ENCODE measurements around the gene FUT7.

Gene FUT7

GRCh38 chr9:137070201-137070905 is 38.5 kb upstream of the FUT7 start, which contains the start of gene SAPCD2 (continued):
- TF ChIP-seq KLF17 (tag by site-specific recombination; IDR thresholded peaks at IDR 0.05) (no peak), ZNF311 (tag by site-specific recombination; IDR thresholded peaks at IDR 0.05; ENCODE audit: borderline replicate concordance) (no peak), ZNF174 (tag by site-specific recombination; IDR thresholded peaks at IDR 0.05) (no peak), ZSCAN4 (tag by site-specific recombination; IDR thresholded peaks at IDR 0.05) (no peak), ZSCAN30 (tag by site-specific recombination; IDR thresholded peaks at IDR 0.05) (no peak; the same call in 1 of the 2 replicates), ZNF707 (tag by site-specific recombination; IDR thresholded peaks at IDR 0.05) (no peak), ZNF785 (tag by site-specific recombination; IDR thresholded peaks at IDR 0.05) (no peak), SP7 (tag by site-specific recombination; IDR thresholded peaks at IDR 0.05) (peak; percentile 25; the same call in 1 of the 2 replicates), SCRT1 (tag by site-specific recombination; IDR thresholded peaks at IDR 0.05; ENCODE audit: borderline replicate concordance) (no peak), ZXDB (tag by site-specific recombination; IDR thresholded peaks at IDR 0.05) (peak; percentile 76), ZBTB48 (tag by site-specific recombination; IDR thresholded peaks at IDR 0.05) (no peak; the same call in 1 of the 2 replicates), ZNF433 (tag by site-specific recombination; IDR thresholded peaks at IDR 0.05; ENCODE audit: low read depth) (no peak), ZNF341 (tag by site-specific recombination; IDR thresholded peaks at IDR 0.05; ENCODE audit: low read depth) (peak; percentile 23; the same call in 1 of the 2 replicates), ZNF10 (tag by site-specific recombination; IDR thresholded peaks at IDR 0.05) (no peak), ZNF24 (tag by site-specific recombination; IDR thresholded peaks at IDR 0.05) (peak; percentile 64; the same call in 1 of the 2 replicates), ZSCAN16 (tag by site-specific recombination; IDR thresholded peaks at IDR 0.05) (no peak), ZNF138 (tag by site-specific recombination; IDR thresholded peaks at IDR 0.05; ENCODE audit: borderline replicate concordance) (no peak), ZNF302 (tag by site-specific recombination; IDR thresholded peaks at IDR 0.05; ENCODE audit: low read depth) (no peak), OSR2 (tag by site-specific recombination; IDR thresholded peaks at IDR 0.05) (no peak), BCL11B (tag by site-specific recombination; IDR thresholded peaks at IDR 0.05; ENCODE audit: low read depth) (0 out of 2 replicates have a peak, but pooled peaks have one; percentile 43), SP2 (tag by site-specific recombination; IDR thresholded peaks at IDR 0.05) (peak; percentile 97), GLIS2 (tag by site-specific recombination; IDR thresholded peaks at IDR 0.05) (peak; percentile 98), KLF10 (tag by site-specific recombination; IDR thresholded peaks at IDR 0.05) (peak; percentile 50; the same call in 1 of the 2 replicates), ZNF843 (tag by site-specific recombination; IDR thresholded peaks at IDR 0.05) (0 out of 2 replicates have a peak, but pooled peaks have one; percentile 26)
- TF ChIP-seq, protein P1, sequence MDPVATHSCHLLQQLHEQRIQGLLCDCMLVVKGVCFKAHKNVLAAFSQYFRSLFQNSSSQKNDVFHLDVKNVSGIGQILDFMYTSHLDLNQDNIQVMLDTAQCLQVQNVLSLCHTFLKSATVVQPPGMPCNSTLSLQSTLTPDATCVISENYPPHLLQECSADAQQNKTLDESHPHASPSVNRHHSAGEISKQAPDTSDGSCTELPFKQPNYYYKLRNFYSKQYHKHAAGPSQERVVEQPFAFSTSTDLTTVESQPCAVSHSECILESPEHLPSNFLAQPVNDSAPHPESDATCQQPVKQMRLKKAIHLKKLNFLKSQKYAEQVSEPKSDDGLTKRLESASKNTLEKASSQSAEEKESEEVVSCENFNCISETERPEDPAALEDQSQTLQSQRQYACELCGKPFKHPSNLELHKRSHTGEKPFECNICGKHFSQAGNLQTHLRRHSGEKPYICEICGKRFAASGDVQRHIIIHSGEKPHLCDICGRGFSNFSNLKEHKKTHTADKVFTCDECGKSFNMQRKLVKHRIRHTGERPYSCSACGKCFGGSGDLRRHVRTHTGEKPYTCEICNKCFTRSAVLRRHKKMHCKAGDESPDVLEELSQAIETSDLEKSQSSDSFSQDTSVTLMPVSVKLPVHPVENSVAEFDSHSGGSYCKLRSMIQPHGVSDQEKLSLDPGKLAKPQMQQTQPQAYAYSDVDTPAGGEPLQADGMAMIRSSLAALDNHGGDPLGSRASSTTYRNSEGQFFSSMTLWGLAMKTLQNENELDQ (tag by site-specific recombination; IDR thresholded peaks at IDR 0.05; ENCODE audit: low read depth), result no peak
- TF ChIP-seq, protein P2, sequence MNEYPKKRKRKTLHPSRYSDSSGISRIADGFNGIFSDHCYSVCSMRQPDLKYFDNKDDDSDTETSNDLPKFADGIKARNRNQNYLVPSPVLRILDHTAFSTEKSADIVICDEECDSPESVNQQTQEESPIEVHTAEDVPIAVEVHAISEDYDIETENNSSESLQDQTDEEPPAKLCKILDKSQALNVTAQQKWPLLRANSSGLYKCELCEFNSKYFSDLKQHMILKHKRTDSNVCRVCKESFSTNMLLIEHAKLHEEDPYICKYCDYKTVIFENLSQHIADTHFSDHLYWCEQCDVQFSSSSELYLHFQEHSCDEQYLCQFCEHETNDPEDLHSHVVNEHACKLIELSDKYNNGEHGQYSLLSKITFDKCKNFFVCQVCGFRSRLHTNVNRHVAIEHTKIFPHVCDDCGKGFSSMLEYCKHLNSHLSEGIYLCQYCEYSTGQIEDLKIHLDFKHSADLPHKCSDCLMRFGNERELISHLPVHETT (tag by site-specific recombination; IDR thresholded peaks at IDR 0.05), result no peak
- TF ChIP-seq, protein P3, sequence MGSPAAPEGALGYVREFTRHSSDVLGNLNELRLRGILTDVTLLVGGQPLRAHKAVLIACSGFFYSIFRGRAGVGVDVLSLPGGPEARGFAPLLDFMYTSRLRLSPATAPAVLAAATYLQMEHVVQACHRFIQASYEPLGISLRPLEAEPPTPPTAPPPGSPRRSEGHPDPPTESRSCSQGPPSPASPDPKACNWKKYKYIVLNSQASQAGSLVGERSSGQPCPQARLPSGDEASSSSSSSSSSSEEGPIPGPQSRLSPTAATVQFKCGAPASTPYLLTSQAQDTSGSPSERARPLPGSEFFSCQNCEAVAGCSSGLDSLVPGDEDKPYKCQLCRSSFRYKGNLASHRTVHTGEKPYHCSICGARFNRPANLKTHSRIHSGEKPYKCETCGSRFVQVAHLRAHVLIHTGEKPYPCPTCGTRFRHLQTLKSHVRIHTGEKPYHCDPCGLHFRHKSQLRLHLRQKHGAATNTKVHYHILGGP (tag by site-specific recombination; IDR thresholded peaks at IDR 0.05), result no peak
- TF ChIP-seq, protein P4, sequence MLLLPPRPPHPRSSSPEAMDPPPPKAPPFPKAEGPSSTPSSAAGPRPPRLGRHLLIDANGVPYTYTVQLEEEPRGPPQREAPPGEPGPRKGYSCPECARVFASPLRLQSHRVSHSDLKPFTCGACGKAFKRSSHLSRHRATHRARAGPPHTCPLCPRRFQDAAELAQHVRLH (tag by site-specific recombination; IDR thresholded peaks at IDR 0.05), result no peak
- TF ChIP-seq, protein P5, sequence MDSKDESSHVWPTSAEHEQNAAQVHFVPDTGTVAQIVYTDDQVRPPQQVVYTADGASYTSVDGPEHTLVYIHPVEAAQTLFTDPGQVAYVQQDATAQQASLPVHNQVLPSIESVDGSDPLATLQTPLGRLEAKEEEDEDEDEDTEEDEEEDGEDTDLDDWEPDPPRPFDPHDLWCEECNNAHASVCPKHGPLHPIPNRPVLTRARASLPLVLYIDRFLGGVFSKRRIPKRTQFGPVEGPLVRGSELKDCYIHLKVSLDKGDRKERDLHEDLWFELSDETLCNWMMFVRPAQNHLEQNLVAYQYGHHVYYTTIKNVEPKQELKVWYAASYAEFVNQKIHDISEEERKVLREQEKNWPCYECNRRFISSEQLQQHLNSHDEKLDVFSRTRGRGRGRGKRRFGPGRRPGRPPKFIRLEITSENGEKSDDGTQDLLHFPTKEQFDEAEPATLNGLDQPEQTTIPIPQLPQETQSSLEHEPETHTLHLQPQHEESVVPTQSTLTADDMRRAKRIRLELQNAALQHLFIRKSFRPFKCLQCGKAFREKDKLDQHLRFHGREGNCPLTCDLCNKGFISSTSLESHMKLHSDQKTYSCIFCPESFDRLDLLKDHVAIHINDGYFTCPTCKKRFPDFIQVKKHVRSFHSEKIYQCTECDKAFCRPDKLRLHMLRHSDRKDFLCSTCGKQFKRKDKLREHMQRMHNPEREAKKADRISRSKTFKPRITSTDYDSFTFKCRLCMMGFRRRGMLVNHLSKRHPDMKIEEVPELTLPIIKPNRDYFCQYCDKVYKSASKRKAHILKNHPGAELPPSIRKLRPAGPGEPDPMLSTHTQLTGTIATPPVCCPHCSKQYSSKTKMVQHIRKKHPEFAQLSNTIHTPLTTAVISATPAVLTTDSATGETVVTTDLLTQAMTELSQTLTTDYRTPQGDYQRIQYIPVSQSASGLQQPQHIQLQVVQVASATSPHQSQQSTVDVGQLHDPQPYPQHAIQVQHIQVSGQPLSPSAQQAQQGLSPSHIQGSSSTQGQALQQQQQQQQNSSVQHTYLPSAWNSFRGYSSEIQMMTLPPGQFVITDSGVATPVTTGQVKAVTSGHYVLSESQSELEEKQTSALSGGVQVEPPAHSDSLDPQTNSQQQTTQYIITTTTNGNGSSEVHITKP (tag by site-specific recombination; IDR thresholded peaks at IDR 0.05), result peak; percentile 26; the same call in 1 of the 2 replicates

All from HEK293 (cell line).